CD8-positive, alpha-beta memory T cell (primary cell): ENCODE results near the gene CDC34. TPM values are rescaled to one million over a fixed set of nuclear protein-coding genes. Genes with fewer than 3 reads are reported as not detected.

Experiments used
- CTCF ChIA-PET: fragments of 350-600 bp; sonication (Branson Sonifier 250); formaldehyde crosslinking; loops from one replicate; lab custom pipeline; 2021; ENCODE audit warnings: antibody characterized with exemption; lab: Charles Lee
- POLR2A ChIA-PET: fragments of 350-600 bp; sonication (Branson Sonifier 250); formaldehyde crosslinking; loops from one replicate; lab custom pipeline; 2021; ENCODE audit warnings: antibody characterized with exemption; lab: Charles Lee
- DNase-seq, 5 donors: peaks; one replicate each; pipeline versions ENCODE4 v3.0.0 to v3.0.0-alpha.2; 2020 to 2022; ENCODE audit warnings: mixed read lengths in 1 of 5
- H3K27ac ChIP-seq: one replicate; pipeline ENCODE4 v1.7.0; 2013; ENCODE audit warnings: low read depth, mild to moderate bottlenecking, low read length, moderate library complexity
- H3K27me3 ChIP-seq: 2 replicates; pipeline ENCODE4 v1.7.0; 2013; ENCODE audit warnings: low read length, mild to moderate bottlenecking; ENCODE audit not compliant: insufficient read depth, poor library complexity, severe bottlenecking
- H3K36me3 ChIP-seq: 2 replicates; pipeline ENCODE4 v1.7.0; 2013; ENCODE audit warnings: mild to moderate bottlenecking, low read length, moderate library complexity; ENCODE audit not compliant: insufficient read depth
- H3K4me1 ChIP-seq: 2 replicates; pipeline ENCODE4 v1.7.0; 2013; ENCODE audit warnings: mild to moderate bottlenecking, low read length, moderate library complexity; ENCODE audit not compliant: insufficient read depth
- H3K4me3 ChIP-seq: 2 replicates; pipeline ENCODE4 v1.7.0; 2013; ENCODE audit warnings: mild to moderate bottlenecking, low read length
- H3K9me3 ChIP-seq: 2 replicates; pipeline ENCODE4 v1.7.0; 2013; ENCODE audit warnings: mild to moderate bottlenecking, low read length
- H3K27ac Mint-ChIP-seq, 8 donors: one replicate each; pipeline ENCODE4 v1.8.0; 2020 to 2021; ENCODE audit warnings: mixed read lengths in 8 of 8, mild to moderate bottlenecking in 6 of 8, inconsistent platforms in 3 of 8, moderate library complexity in 3 of 8
- H3K27me3 Mint-ChIP-seq, 2 donors: one replicate each; pipeline ENCODE4 v1.8.0; 2020 to 2021; ENCODE audit warnings: mixed read lengths in 2 of 2, mild to moderate bottlenecking in 1 of 2, moderate library complexity in 1 of 2
- H3K36me3 Mint-ChIP-seq, 3 donors: one replicate each; pipeline ENCODE4 v1.8.0; 2020 to 2021; ENCODE audit warnings: mixed read lengths in 3 of 3, inconsistent platforms in 1 of 3, mild to moderate bottlenecking in 1 of 3
- H3K4me1 Mint-ChIP-seq, 3 donors: one replicate each; pipeline ENCODE4 v1.8.0; 2020 to 2021; ENCODE audit warnings: mixed read lengths in 3 of 3, inconsistent platforms in 1 of 3, mild to moderate bottlenecking in 1 of 3
- H3K4me3 Mint-ChIP-seq, 7 donors: one replicate each; pipeline ENCODE4 v1.8.0; 2020 to 2021; ENCODE audit warnings: mixed read lengths in 7 of 7, mild to moderate bottlenecking in 6 of 7, moderate library complexity in 4 of 7, inconsistent platforms in 2 of 7
- H3K9me3 Mint-ChIP-seq, 5 donors: one replicate each; pipeline ENCODE4 v1.8.0; 2020 to 2022; ENCODE audit warnings: mixed read lengths in 5 of 5, mild to moderate bottlenecking in 3 of 5, moderate library complexity in 2 of 5, inconsistent platforms in 1 of 5
- polyA plus RNA-seq: library from polyadenylated mRNA; unstranded; fragments of 300-500 nt; fragmentation: Illumina TruSeq; gene quantifications from one replicate; pipeline ENCODE4 v1.2.3, GENCODE V29; 2021
- total RNA-seq, 2 experiments: library from RNA; stranded (reverse); gene quantifications; one replicate each; pipeline ENCODE4 v1.2.3, GENCODE V29; 2021

Gene CDC34
- total and polyA plus RNA-seq, 3 experiments from 2014 or later = 46.9 to 57.8 (median 56.9) TPM

DNA sequence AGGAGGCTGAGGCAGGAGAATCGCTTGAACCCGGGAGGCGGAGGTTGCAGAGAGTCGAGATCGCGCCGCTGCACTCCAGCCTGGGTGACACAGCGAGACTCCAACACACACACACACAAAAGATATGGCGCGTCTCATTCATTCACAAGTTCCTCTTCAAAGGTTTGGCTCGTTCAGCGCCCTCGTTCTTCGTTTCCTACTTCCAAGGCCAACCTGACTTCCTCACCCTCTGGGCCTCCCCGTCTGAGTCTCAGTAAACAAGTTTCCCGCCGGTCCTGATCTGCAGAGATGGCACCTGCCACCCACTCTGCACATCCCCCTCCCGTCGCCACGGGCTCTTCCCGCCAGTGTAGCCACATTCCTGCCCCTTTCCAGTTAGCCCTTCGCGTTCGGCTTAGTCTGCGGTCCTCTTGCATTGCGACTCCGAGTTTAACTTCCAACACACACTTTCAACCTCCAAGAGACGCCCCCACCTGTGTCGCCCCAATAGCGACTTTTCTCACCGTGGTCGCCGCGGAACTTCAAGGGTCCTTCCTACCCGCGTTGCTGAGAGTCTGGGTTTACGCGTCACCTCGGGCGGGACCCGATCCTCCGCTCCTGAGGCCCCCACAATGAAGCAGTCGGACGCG, 39.5 kb downstream of the CDC34 start:
- DNase-seq = peak; percentile 50 to 79 (median 69)
- peaks cover 0 to 2% (median 0%) of the 10 kb centered on the region in 5 donors for H3K9me3 Mint-ChIP-seq
- peak overlapping the region; percentile 91 to 100 (median 97) for H3K27ac Mint-ChIP-seq
- peak overlapping the region; percentile 88 to 99 (median 93) for H3K4me3 Mint-ChIP-seq
- H3K9me3 ChIP-seq = no peaks in the 10 kb centered on the region
- peak overlapping the region; percentile 87 for H3K4me3 ChIP-seq
- H3K36me3 Mint-ChIP-seq = peaks cover 0 to 10% (median 0%) of the 10 kb centered on the region in 3 donors
- peaks cover 0 to 15% of the 10 kb centered on the region in 2 donors for H3K27me3 Mint-ChIP-seq
- no peaks in the 10 kb centered on the region for H3K36me3 ChIP-seq
- ChIA-PET CTCF (interaction anchor here (1.2 to 2.0 kb wide), 2 partner anchors 26 to 60 kb away, joined by 3 to 8 read pairs; no protein-coding TSS in a partner anchor), POLR2A (interaction anchor here (0.5 to 1.2 kb wide), 4 partner anchors 38 to 1324 kb away, joined by 3 to 9 read pairs (median 4); partner anchors contain the start of gene CDC34)
- H3K4me1 Mint-ChIP-seq = peaks cover 27 to 41% (median 31%) of the 10 kb centered on the region in 3 donors
- H3K4me1 ChIP-seq = peaks cover 22% of the 10 kb centered on the region
- peak overlapping the region; percentile 89 for H3K27ac ChIP-seq
- H3K27me3 ChIP-seq = no peaks in the 10 kb centered on the region

DNA sequence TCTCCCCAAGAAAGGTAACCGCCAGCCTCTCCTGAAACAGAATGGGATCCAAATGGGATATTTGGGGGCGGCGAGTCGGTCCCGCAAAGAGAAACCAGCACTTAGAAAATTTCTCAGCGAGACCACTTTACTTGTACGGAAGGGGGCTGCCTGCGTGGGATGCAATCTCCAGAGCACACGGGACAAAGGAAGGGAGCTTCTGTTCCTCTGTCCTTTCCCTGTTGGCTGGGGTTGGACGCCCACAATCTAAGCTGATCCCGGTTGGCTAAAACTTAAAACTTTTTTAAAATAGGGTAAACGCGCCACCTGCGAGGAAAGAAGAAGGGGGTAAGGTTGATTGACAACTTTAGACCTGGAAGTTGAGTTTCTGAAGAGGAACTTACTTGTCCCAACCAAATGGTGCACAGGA, 40.0 kb downstream of the CDC34 start:
- Histone ChIP-seq H3K9me3 (no peaks in the 10 kb centered on the region), H3K4me3 (peak overlapping the region; percentile 87), H3K27me3 (no peaks in the 10 kb centered on the region), H3K27ac (peak overlapping the region; percentile 89), H3K36me3 (no peaks in the 10 kb centered on the region), H3K4me1 (peaks cover 23% of the 10 kb centered on the region)
- peaks cover 0 to 15% of the 10 kb centered on the region in 2 donors for H3K27me3 Mint-ChIP-seq
- H3K4me1 Mint-ChIP-seq = peaks cover 31 to 45% (median 33%) of the 10 kb centered on the region in 3 donors
- DNase-seq = peak in 3 of 5 donors; percentile 16 to 50 (median 34)
- H3K9me3 Mint-ChIP-seq = peaks cover 0 to 2% (median 0%) of the 10 kb centered on the region in 5 donors
- POLR2A ChIA-PET = interaction anchor here (0.6 to 1.0 kb wide), 4 partner anchors 40 to 82 kb away, joined by 3 to 4 read pairs (median 4); partner anchors contain the start of genes CDC34 and TPGS1
- CTCF ChIA-PET = interaction anchor here (1.2 to 2.0 kb wide), 2 partner anchors 27 to 60 kb away, joined by 3 to 8 read pairs; no protein-coding TSS in a partner anchor
- peaks cover 0 to 10% (median 0%) of the 10 kb centered on the region in 3 donors for H3K36me3 Mint-ChIP-seq
- H3K4me3 Mint-ChIP-seq = peak overlapping the region; percentile 88 to 99 (median 93)
- peak overlapping the region; percentile 91 to 100 (median 97) for H3K27ac Mint-ChIP-seq

DNA sequence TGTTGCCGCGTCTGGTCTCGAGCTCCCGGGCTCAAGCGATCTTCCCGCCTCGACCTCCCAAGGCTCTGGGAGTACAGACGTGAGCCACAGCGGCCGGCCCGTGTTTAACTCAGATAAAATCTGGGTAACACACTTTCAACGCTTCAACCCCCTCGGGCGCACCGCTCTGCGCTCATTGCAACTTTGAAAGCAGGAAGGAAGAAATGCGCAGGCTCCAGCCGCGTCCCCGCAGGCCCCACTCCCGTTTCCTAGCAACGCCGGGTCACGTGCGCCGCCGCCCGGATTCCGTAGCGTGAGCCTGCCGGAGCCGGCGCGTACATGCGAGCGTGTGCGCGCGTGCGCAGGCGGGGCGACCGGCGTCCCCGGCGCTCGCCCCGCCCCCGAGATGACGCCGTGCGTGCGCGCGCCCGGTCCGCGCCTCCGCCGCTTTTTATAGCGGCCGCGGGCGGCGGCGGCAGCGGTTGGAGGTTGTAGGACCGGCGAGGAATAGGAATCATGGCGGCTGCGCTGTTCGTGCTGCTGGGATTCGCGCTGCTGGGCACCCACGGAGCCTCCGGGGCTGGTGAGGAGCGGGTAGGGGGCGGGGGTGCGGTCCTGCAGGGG, 40.7 kb downstream of the CDC34 start, which contains the start of gene BSG:
Gene BSG (plus strand): TSS at position 457 of the 603 bp plus-strand sequence. CDS start 39 bp downstream, at position 496.
- H3K9me3 ChIP-seq = no peaks in the 10 kb centered on the region
- Mint-ChIP-seq H3K4me1 (peaks cover 35 to 49% (median 37%) of the 10 kb centered on the region in 3 donors), H3K4me3 (peak within 1 kb of the TSS; percentile 88 to 99 (median 93)), H3K27me3 (peaks cover 0 to 15% of the 10 kb centered on the region in 2 donors), H3K27ac (peak within 1 kb of the TSS; percentile 93 to 100 (median 98)), H3K36me3 (peaks cover 0 to 12% (median 0%) of the 10 kb centered on the region in 3 donors), H3K9me3 (peaks cover 0 to 2% (median 0%) of the 10 kb centered on the region in 5 donors)
- CTCF ChIA-PET = interaction anchor here (1.2 to 2.0 kb wide), 2 partner anchors 28 to 61 kb away, joined by 3 to 8 read pairs; no protein-coding TSS in a partner anchor
- POLR2A ChIA-PET = interaction anchor here (0.6 to 1.0 kb wide), 6 partner anchors 15 to 83 kb away, joined by 3 to 4 read pairs (median 3); partner anchors contain the start of genes CDC34, GZMM and TPGS1
- H3K4me3 ChIP-seq = peak within 1 kb of the TSS; percentile 87
- no peaks in the 10 kb centered on the region for H3K27me3 ChIP-seq
- DNase-seq = peak; percentile 98 to 99 (median 99)
- H3K36me3 ChIP-seq = no peaks in the 10 kb centered on the region
- H3K4me1 ChIP-seq = peaks cover 23% of the 10 kb centered on the region
- H3K27ac ChIP-seq = peak within 1 kb of the TSS; percentile 89

DNA sequence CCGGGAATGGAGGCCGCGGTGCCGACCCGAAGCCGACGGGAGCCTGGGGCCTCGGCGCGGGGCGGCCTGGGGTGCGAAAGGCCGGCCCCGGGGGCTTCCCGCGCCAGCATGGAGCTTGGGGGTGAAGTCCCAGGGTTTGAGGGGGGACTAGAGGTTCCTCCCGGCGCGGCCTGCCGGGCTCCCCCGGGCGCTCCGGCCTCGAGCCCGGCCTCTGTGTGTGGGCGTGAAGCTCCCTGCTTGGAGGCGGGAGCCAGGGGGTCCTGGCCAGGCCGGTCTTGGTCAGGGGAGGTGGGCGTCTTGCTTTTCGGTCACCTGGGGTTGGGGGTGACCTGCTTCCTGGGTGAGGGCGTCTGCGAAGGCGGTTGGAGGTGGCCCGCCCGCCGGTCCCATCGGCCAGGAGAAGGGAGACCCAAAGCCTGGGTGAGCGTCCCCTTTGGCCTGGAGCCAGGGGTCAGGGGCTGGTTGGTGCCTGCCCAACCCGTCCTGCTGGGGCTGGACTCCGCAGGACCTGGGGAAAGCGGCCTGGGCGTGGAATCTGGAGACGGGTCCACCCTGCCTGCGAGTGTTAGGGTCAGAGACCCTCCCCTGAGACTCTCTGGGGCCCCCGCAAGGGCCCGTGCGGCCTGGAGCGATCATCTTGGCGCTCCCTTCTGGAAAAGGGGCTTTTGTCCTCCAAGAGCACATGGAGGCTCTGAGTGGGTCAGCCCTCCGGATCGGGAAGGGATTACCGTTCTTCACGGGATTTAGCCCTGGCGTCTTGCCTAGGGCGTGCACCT, 41.4 kb downstream of the CDC34 start:
- DNase-seq = peak in 1 of 5 donors; percentile 52
- no peaks in the 10 kb centered on the region for H3K36me3 ChIP-seq
- CTCF ChIA-PET = interaction anchor here (2.0 kb wide), 1 partner anchor 62 kb away, joined by 8 read pairs; no protein-coding TSS in a partner anchor
- H3K4me3 ChIP-seq = peak overlapping the region; percentile 82
- Mint-ChIP-seq H3K36me3 (peaks cover 0 to 15% (median 0%) of the 10 kb centered on the region in 3 donors), H3K27me3 (peaks cover 0 to 15% of the 10 kb centered on the region in 2 donors), H3K4me3 (peak overlapping the region; percentile 87 to 99 (median 90)), H3K27ac (peak overlapping the region in 7 of 8 donors; percentile 63 to 97 (median 88)), H3K4me1 (peaks cover 35 to 49% (median 37%) of the 10 kb centered on the region in 3 donors), H3K9me3 (peaks cover 0 to 2% (median 0%) of the 10 kb centered on the region in 5 donors)
- H3K27ac ChIP-seq = peak overlapping the region; percentile 89
- H3K9me3 ChIP-seq = no peaks in the 10 kb centered on the region
- H3K27me3 ChIP-seq = no peaks in the 10 kb centered on the region
- peaks cover 23% of the 10 kb centered on the region for H3K4me1 ChIP-seq
- POLR2A ChIA-PET = interaction anchor here (0.6 to 0.7 kb wide), 3 partner anchors 14 to 1078 kb away, joined by 3 read pairs; partner anchors contain the start of gene GZMM

- Histone ChIP-seq H3K4me1 (peaks cover 23% of the 10 kb centered on the region), H3K27me3 (no peaks in the 10 kb centered on the region), H3K36me3 (no peaks in the 10 kb centered on the region), H3K4me3 (peak overlapping the region; percentile 82), H3K27ac (peak overlapping the region; percentile 89), H3K9me3 (no peaks in the 10 kb centered on the region)
- POLR2A ChIA-PET = no interaction called here
- DNase-seq = no peak
- H3K4me1 Mint-ChIP-seq = peaks cover 35 to 49% (median 37%) of the 10 kb centered on the region in 3 donors
- peaks cover 0 to 15% of the 10 kb centered on the region in 2 donors for H3K27me3 Mint-ChIP-seq
- H3K27ac Mint-ChIP-seq = peak overlapping the region in 7 of 8 donors; percentile 61 to 90 (median 76)
- peaks cover 0 to 2% (median 0%) of the 10 kb centered on the region in 5 donors for H3K9me3 Mint-ChIP-seq
- peaks cover 0 to 18% (median 0%) of the 10 kb centered on the region in 3 donors for H3K36me3 Mint-ChIP-seq
- CTCF ChIA-PET = interaction anchor here (1.8 kb wide), 1 partner anchor 63 kb away, joined by 8 read pairs; no protein-coding TSS in a partner anchor
- peak overlapping the region; percentile 74 to 99 (median 82) for H3K4me3 Mint-ChIP-seq
These were observed 41.9 kb downstream of the CDC34 start for GRCh38 chr19:573519-573825.

GRCh38 chr19:574658-575526, 43.3 kb downstream of the CDC34 start:
- peak in 1 of 5 donors; percentile 42 for DNase-seq

More at GRCh38 chr19:574658-575526, 43.3 kb downstream of the CDC34 start:
- Mint-ChIP-seq H3K27me3 (peaks cover 0 to 13% of the 10 kb centered on the region in 2 donors), H3K36me3 (peaks cover 0 to 28% (median 0%) of the 10 kb centered on the region in 3 donors), H3K4me1 (peaks cover 31 to 45% (median 35%) of the 10 kb centered on the region in 3 donors), H3K9me3 (peaks cover 0 to under 1% (median 0%) of the 10 kb centered on the region in 5 donors), H3K27ac (peak overlapping the region in 6 of 8 donors; percentile 32 to 77 (median 64)), H3K4me3 (peak overlapping the region; percentile 61 to 99 (median 74))
- Histone ChIP-seq H3K27me3 (no peaks in the 10 kb centered on the region), H3K4me1 (peaks cover 23% of the 10 kb centered on the region), H3K9me3 (no peaks in the 10 kb centered on the region), H3K36me3 (no peaks in the 10 kb centered on the region), H3K4me3 (no peak overlapping the region), H3K27ac (peak overlapping the region; percentile 65)
- POLR2A ChIA-PET = interaction anchor here (0.5 kb wide), 1 partner anchor 59 kb away, joined by 6 read pairs; no protein-coding TSS in a partner anchor
- CTCF ChIA-PET = interaction anchor here (1.0 to 2.9 kb wide), 4 partner anchors 10 to 159 kb away, joined by 3 to 11 read pairs (median 6); no protein-coding TSS in a partner anchor
